Activated naive CD4-positive, alpha-beta T cell treated with Interleukin-2 at 50 U/mL for 16 hours (primary cell): ENCODE results near the gene PDE5A.
A peak's percentile ranks its signal among the peaks of the same experiment; 100 is the strongest.
"Not testable (repeated sequence)": the region's sequence is repeated elsewhere in the genome, so short reads cannot be mapped to it uniquely, and the experiment has no call there.

Source experiments
- DNase-seq: peaks from one replicate; pipeline ENCODE4 v3.0.0-alpha.2; 2020

The PDE5A gene

GRCh38 chr4:119462733-119463132, 165.9 kb downstream of the PDE5A start:
- DNase-seq: not testable (repeated sequence)

DNA sequence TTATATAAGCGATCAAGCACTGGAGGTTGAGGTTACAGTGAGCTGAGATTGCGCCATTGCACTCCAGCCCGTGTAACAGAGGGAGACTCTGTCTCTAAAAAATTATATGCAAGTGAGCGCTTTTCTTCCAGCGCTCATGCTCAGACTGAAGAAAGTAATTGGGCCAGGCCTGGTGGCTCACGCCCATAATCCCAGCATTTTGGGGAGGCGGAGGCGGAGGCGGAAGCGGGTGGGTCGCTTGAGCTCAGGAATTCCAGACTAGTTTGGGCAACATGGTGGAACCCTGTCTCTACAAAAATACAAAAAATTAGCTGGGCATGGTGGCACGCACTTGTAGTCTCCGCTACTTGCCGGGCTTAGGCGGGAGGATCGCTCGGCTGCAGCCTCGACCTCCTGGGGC, 172.9 kb downstream of the PDE5A start:
- not testable (repeated sequence) for DNase-seq

- DNase-seq: peak; percentile 93
Observed at GRCh38 chr4:119454491-119455270, 173.9 kb downstream of the PDE5A start.

DNA sequence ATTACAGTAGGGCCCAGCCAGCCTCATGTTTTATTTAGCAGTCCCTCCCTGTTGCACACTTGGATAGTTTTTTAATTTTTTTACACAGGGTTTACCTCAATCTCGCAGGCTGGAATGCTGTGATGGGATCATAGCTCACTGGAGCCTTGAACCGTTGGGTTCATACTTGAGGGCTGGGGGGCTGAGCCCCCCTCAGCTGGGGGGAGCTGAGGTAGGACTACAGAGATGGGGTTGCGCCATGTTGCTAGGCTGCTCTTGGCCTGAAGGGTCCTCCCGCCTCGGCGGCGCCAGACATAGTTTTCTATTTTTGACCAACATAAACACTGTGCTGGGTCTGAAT, 174.5 kb downstream of the PDE5A start:
- DNase-seq: not testable (repeated sequence)

GRCh38 chr4:119453286-119453685, 175.3 kb downstream of the PDE5A start:
- DNase-seq: not testable (repeated sequence)

GRCh38 chr4:119449851-119450250, 178.8 kb downstream of the PDE5A start:
- not testable (repeated sequence) for DNase-seq
